GM19025 (cell line): ENCODE measurements around the gene ACTL10.

Experiments used
- ATAC-seq: cut with Tn5 transposase; IDR thresholded peaks from one replicate; pipeline ENCODE4 v1.9.1; 2021; ENCODE audit warnings: mild to moderate bottlenecking, low read depth, moderate library complexity; ENCODE audit not compliant: unreplicated experiment

ACTL10 gene

GRCh38 chr20:33648396-33649004, 18.2 kb upstream of the ACTL10 start:
- ATAC-seq = no peak

- ATAC-seq = no peak
Observed at GRCh38 chr20:33649201-33649681, 17.5 kb upstream of the ACTL10 start.

- no peak for ATAC-seq
Observed at GRCh38 chr20:33650111-33650752, 16.5 kb upstream of the ACTL10 start.

GRCh38 chr20:33650753-33651561, 15.8 kb upstream of the ACTL10 start:
- no peak for ATAC-seq

- no peak for ATAC-seq
Observed at GRCh38 chr20:33651562-33652048, 15.1 kb upstream of the ACTL10 start.

- no peak for ATAC-seq
Observed at GRCh38 chr20:33653218-33653899, 13.4 kb upstream of the ACTL10 start.

GRCh38 chr20:33653900-33654596, 12.7 kb upstream of the ACTL10 start:
- ATAC-seq = no peak

- no peak for ATAC-seq
Observed at GRCh38 chr20:33654680-33655161, 12.0 kb upstream of the ACTL10 start.

GRCh38 chr20:33655164-33655563, 11.6 kb upstream of the ACTL10 start:
- no peak for ATAC-seq

- ATAC-seq = no peak
Observed at GRCh38 chr20:33656010-33656782, 10.5 kb upstream of the ACTL10 start.

GRCh38 chr20:33656783-33657703, 9.7 kb upstream of the ACTL10 start:
- ATAC-seq = no peak

- no peak for ATAC-seq
Observed at GRCh38 chr20:33657704-33658095, 9.0 kb upstream of the ACTL10 start.

- no peak for ATAC-seq
Observed at GRCh38 chr20:33658510-33658909, 8.2 kb upstream of the ACTL10 start.

- no peak for ATAC-seq
Observed at GRCh38 chr20:33658929-33659328, 7.8 kb upstream of the ACTL10 start.

GRCh38 chr20:33659341-33660034, 7.3 kb upstream of the ACTL10 start:
- no peak for ATAC-seq

GRCh38 chr20:33660035-33660684, 6.6 kb upstream of the ACTL10 start:
- no peak for ATAC-seq

- ATAC-seq = no peak
Observed at GRCh38 chr20:33660685-33661058, 6.1 kb upstream of the ACTL10 start.
